Adrenal gland (tissue), 12 donors: ENCODE measurements around the gene TFEB. TPM values are rescaled to one million over a fixed set of nuclear protein-coding genes. Genes with fewer than 3 reads are reported as not detected.

Experiments used
- DNase-seq, 7 donors: peaks; one replicate each; pipeline ENCODE4 v3.0.0-alpha.2; 2019 to 2020
- H3K27ac ChIP-seq, 5 donors: fragments of 200-600 bp; sonication (generic) in 4 of 5; 1 replicate in 3 of 5; 2 replicates in 2 of 5; pipeline versions ENCODE4 v1.5.1 to v1.8.0; 2016 to 2020; ENCODE audit warnings: mild to moderate bottlenecking in 1 of 5
- H3K27me3 ChIP-seq: fragments of 200-600 bp; 2 replicates; pipeline ENCODE4 v1.8.0; 2021
- H3K36me3 ChIP-seq, 2 donors: fragments of 200-600 bp; replicated peaks in 1 of 2; 1 replicate in 1 of 2; 2 replicates in 1 of 2; pipeline versions ENCODE4 v1.5.1 to v1.8.0; 2018 to 2022
- H3K4me1 ChIP-seq, 2 donors: fragments of 200-600 bp; replicated peaks in 1 of 2; 1 replicate in 1 of 2; 2 replicates in 1 of 2; pipeline versions ENCODE4 v1.5.1 to v1.8.0; 2018 to 2021
- H3K4me3 ChIP-seq, 4 donors: fragments of 200-600 bp; sonication (generic) in 3 of 4; one replicate each; pipeline ENCODE4 v1.5.1; 2016 to 2018
- H3K9me3 ChIP-seq, 3 donors: fragments of 200-600 bp; sonication (generic) in 1 of 3; replicated peaks in 1 of 3; 1 replicate in 2 of 3; 2 replicates in 1 of 3; pipeline versions ENCODE4 v1.5.1 to v1.8.0; 2016 to 2021
- CTCF ChIP-seq, 6 experiments: fragments of 450-650 bp in 4 of 6; fragments of 200-600 bp in 2 of 6; sonication (generic) in 1 of 6; IDR thresholded peaks; 1 replicate in 5 of 6; 2 replicates in 1 of 6; pipeline versions ENCODE4 v1.5.1 to v1.8.0; 2016 to 2021; ENCODE audit warnings: antibody characterized with exemption in 6 of 6, mild to moderate bottlenecking in 2 of 6, moderate library complexity in 1 of 6
- POLR2A ChIP-seq, 2 donors: fragments of 450-650 bp; IDR thresholded peaks; one replicate each; pipeline ENCODE4 v1.6.1; 2017; ENCODE audit warnings: antibody characterized with exemption in 2 of 2, mild to moderate bottlenecking in 2 of 2, moderate library complexity in 1 of 2
- WGBS, 4 donors: extraction: QIAGEN DNeasy Blood & Tissue Kit in 2 of 4; methylation state at CpG; one replicate each; pipeline versions ENCODE4 v1.1.5 to v1.1.7; 2013 to 2017; 5-methylcytosine and 5-hydroxymethylcytosine counted together
- intact Hi-C, 2 donors: fragments of 100-400 bp; cut with DNase I; formaldehyde crosslinking; loops; one replicate each; pipeline versions ENCODE4 v1.14.1 to v1.15.0; 2022 to 2023
- polyA plus RNA-seq, 3 donors: library from polyadenylated mRNA; stranded (reverse); fragments of 200-250 nt in 2 of 3; fragments of 350-450 nt in 1 of 3; fragmentation: Illumina TruSeq in 1 of 3; extraction: RNeasy Lipid Tissue Mini Kit (QIAGEN cat#74804) in 1 of 3; gene quantifications; one replicate each; pipeline ENCODE4 v1.2.3, GENCODE V29; 2013 to 2014
- total RNA-seq, 9 donors: library from RNA; depleted of rRNA in 4 of 9; stranded (reverse); fragments of >200 nt in 4 of 9; fragments of 120-200 nt in 1 of 9; fragmentation: NEBNext Ultra II Directional in 1 of 9; extraction: Animal tissue kit (Norgen Biotek cat#: 25700) in 1 of 9; gene quantifications; one replicate each; pipeline versions ENCODE4 v1.1.0 to v1.2.4, GENCODE V29; 2013 to 2023
- donor health status: healthy with polysubstance abuse.
- donor health status: Bipolar disorder and iron deficiency.
- donor health status: DM: yes; HTN: yes; CAD: no.
- donor health status: DM: no; HTN: no; CAD: no.
- donor health status: DM: no; HTN: no; CAD: no.
- donor health status: DM: yes; HTN: yes; CAD: no.

Gene TFEB
- total and polyA plus RNA-seq, 12 donors, result 2.1 to 47.2 (median 20.2) TPM

- H3K9me3 ChIP-seq, result no peaks in the 10 kb centered on the region
- no peaks in the 10 kb centered on the region for H3K4me1 ChIP-seq
- DNase-seq, result peak in 1 of 7 donors; percentile 4
- intact Hi-C loops, result no loop called here
- H3K36me3 ChIP-seq, result no peaks in the 10 kb centered on the region
- H3K27me3 ChIP-seq, result no peaks in the 10 kb centered on the region
- H3K4me3 ChIP-seq, result no peak overlapping the region
- no peak for TF ChIP-seq CTCF (IDR thresholded peaks at IDR 0.05)
- no peak for TF ChIP-seq POLR2A (IDR thresholded peaks at IDR 0.05)
- no peak overlapping the region for H3K27ac ChIP-seq
- WGBS, 4 donors, result 60 to 76% (median 73%) methylated on average over 4 to 7 of the region's 7 CpGs
Measured at GRCh38 chr6:41659935-41660334, 75.5 kb downstream of the TFEB start.

- no peaks in the 10 kb centered on the region for H3K9me3 ChIP-seq
- no peak for TF ChIP-seq CTCF (IDR thresholded peaks at IDR 0.05)
- no peak for TF ChIP-seq POLR2A (IDR thresholded peaks at IDR 0.05)
- no peak for DNase-seq
- no peaks in the 10 kb centered on the region for H3K27me3 ChIP-seq
- H3K4me3 ChIP-seq, result no peak overlapping the region
- no peaks in the 10 kb centered on the region for H3K36me3 ChIP-seq
- intact Hi-C loops, result no loop called here
- H3K4me1 ChIP-seq, result no peaks in the 10 kb centered on the region
- 71 to 78% (median 77%) methylated on average over 12 to 13 of the region's 13 CpGs for WGBS, 4 donors
- no peak overlapping the region for H3K27ac ChIP-seq
Measured at GRCh38 chr6:41658636-41659035, 76.8 kb downstream of the TFEB start.

- intact Hi-C loops, result no loop called here
Measured at GRCh38 chr6:41657131-41658094, 78.0 kb downstream of the TFEB start.

More at GRCh38 chr6:41657131-41658094, 78.0 kb downstream of the TFEB start:
- Histone ChIP-seq H3K9me3 (no peaks in the 10 kb centered on the region), H3K4me3 (no peak overlapping the region), H3K4me1 (no peaks in the 10 kb centered on the region), H3K27ac (no peak overlapping the region), H3K27me3 (no peaks in the 10 kb centered on the region), H3K36me3 (no peaks in the 10 kb centered on the region)
- no peak for TF ChIP-seq CTCF (IDR thresholded peaks at IDR 0.05)
- TF ChIP-seq POLR2A (IDR thresholded peaks at IDR 0.05), result no peak
- WGBS, 4 donors, result 78 to 90% (median 83%) methylated on average over 18 to 23 of the region's 23 CpGs
- DNase-seq, result peak in 1 of 7 donors; percentile 4
